ENCODE results near the gene MLPH.

Gene MLPH

GRCh38 chr2:237597196-237598145 is 110.4 kb downstream of the MLPH start:
- no peak for DNase-seq (ENCODE audit: low read depth in 2 of 2)
- no peak for TF ChIP-seq CTCF (IDR thresholded peaks at IDR 0.05; ENCODE audit: low read depth, low read length)
- H3K4me3 ChIP-seq (replicated peaks in 1 of 2; ENCODE audit: low read depth in 2 of 2, low read length in 2 of 2) = no peak overlapping the region

- no peak for TF ChIP-seq CTCF (IDR thresholded peaks at IDR 0.05; ENCODE audit: low read depth, low read length)
- DNase-seq (ENCODE audit: low read depth in 2 of 2) = no peak
- H3K4me3 ChIP-seq (replicated peaks in 1 of 2; ENCODE audit: low read depth in 2 of 2, low read length in 2 of 2) = no peak overlapping the region
These were observed 111.6 kb downstream of the MLPH start for GRCh38 chr2:237598468-237599208.

- H3K4me3 ChIP-seq (replicated peaks in 1 of 2; ENCODE audit: low read depth in 2 of 2, low read length in 2 of 2) = no peak overlapping the region
- no peak for TF ChIP-seq CTCF (IDR thresholded peaks at IDR 0.05; ENCODE audit: low read depth, low read length)
- no peak for DNase-seq (ENCODE audit: low read depth in 2 of 2)
These were observed 112.5 kb downstream of the MLPH start for GRCh38 chr2:237599465-237600110.

- peak; percentile 38 for TF ChIP-seq CTCF (IDR thresholded peaks at IDR 0.05; ENCODE audit: low read depth, low read length)
- no peak overlapping the region for H3K4me3 ChIP-seq (replicated peaks in 1 of 2; ENCODE audit: low read depth in 2 of 2, low read length in 2 of 2)
- DNase-seq (ENCODE audit: low read depth in 2 of 2) = peak; percentile 79 to 86
These were observed 113.3 kb downstream of the MLPH start for GRCh38 chr2:237600205-237600846.

GRCh38 chr2:237601453-237602116 is 114.5 kb downstream of the MLPH start:
- DNase-seq (ENCODE audit: low read depth in 2 of 2) = peak in 1 of 2 donors; percentile 34
- H3K4me3 ChIP-seq (replicated peaks in 1 of 2; ENCODE audit: low read depth in 2 of 2, low read length in 2 of 2) = no peak overlapping the region
- TF ChIP-seq CTCF (IDR thresholded peaks at IDR 0.05; ENCODE audit: low read depth, low read length) = no peak

GRCh38 chr2:237602409-237602808 is 115.4 kb downstream of the MLPH start:
- TF ChIP-seq CTCF (IDR thresholded peaks at IDR 0.05; ENCODE audit: low read depth, low read length) = no peak
- no peak overlapping the region for H3K4me3 ChIP-seq (replicated peaks in 1 of 2; ENCODE audit: low read depth in 2 of 2, low read length in 2 of 2)
- no peak for DNase-seq (ENCODE audit: low read depth in 2 of 2)

All from cardiac fibroblast (primary cell).